HepG2 (cell line): ENCODE measurements around the gene RAB43. TPM values are rescaled to one million over a fixed set of nuclear protein-coding genes. Genes with fewer than 3 reads are reported as not detected.
A peak's percentile ranks its signal among the peaks of the same experiment; 100 is the strongest.

ENCODE experiments used
- AHR ChIP-seq: IDR thresholded peaks from 2 replicates; pipeline ENCODE4 v1.6.1; 2018; ENCODE audit warnings: missing genetic modification reagents, missing compliant biosample characterization
- ARID5B ChIP-seq: IDR thresholded peaks from 2 replicates; pipeline ENCODE4 v1.4.0; 2020; ENCODE audit warnings: mild to moderate bottlenecking, missing genetic modification reagents
- HHEX ChIP-seq: IDR thresholded peaks from 2 replicates; pipeline ENCODE4 v1.6.1; 2016; ENCODE audit warnings: control low read depth
- HIC2 ChIP-seq: sonication (generic); formaldehyde crosslinking; IDR thresholded peaks from 2 replicates; pipeline ENCODE4 v1.9.0; 2022; ENCODE audit warnings: low read depth, missing genetic modification reagents
- LCORL ChIP-seq, 2 experiments: fragments of 450-650 bp in 1 of 2; sonication (generic) in 1 of 2; formaldehyde crosslinking in 1 of 2; IDR thresholded peaks; 2 replicates each; pipeline versions ENCODE4 v1.5.0 to v1.6.1; 2017 to 2020; ENCODE audit warnings: antibody characterized with exemption in 1 of 2, missing genetic modification reagents in 1 of 2
- MYNN ChIP-seq: sonication (generic); formaldehyde crosslinking; IDR thresholded peaks from 2 replicates; pipeline ENCODE4 v1.4.0; 2020; ENCODE audit warnings: mild to moderate bottlenecking, low read depth, missing genetic modification reagents
- NR2F6 ChIP-seq, 2 experiments: IDR thresholded peaks; 2 replicates each; pipeline ENCODE4 v1.6.1; 2016; ENCODE audit warnings: antibody characterized with exemption in 1 of 2, mild to moderate bottlenecking in 1 of 2
- PBX3 ChIP-seq: sonication (generic); formaldehyde crosslinking; IDR thresholded peaks from 2 replicates; pipeline ENCODE4 v1.8.1; 2023; ENCODE audit warnings: missing genetic modification reagents, inconsistent platforms, borderline replicate concordance
- PLSCR1 ChIP-seq: sonication (generic); formaldehyde crosslinking; IDR thresholded peaks from 2 replicates; pipeline ENCODE4 v1.5.0; 2020; ENCODE audit warnings: missing genetic modification reagents, mild to moderate bottlenecking, borderline replicate concordance
- SKI ChIP-seq: fragments of 450-650 bp; IDR thresholded peaks from one replicate; pipeline ENCODE4 v1.6.1; 2018; ENCODE audit warnings: mild to moderate bottlenecking; ENCODE audit not compliant: partially characterized antibody
- SYNCRIP ChIP-seq: fragments of 200-400 bp; formaldehyde crosslinking; IDR thresholded peaks from 2 replicates; pipeline ENCODE4 v1.6.1; 2018; ENCODE audit warnings: mild to moderate bottlenecking, low read depth, low read length; ENCODE audit not compliant: insufficient read depth
- TCF7 ChIP-seq: sonication (generic); IDR thresholded peaks from 2 replicates; pipeline ENCODE4 v1.6.1; 2016; ENCODE audit warnings: antibody characterized with exemption, low read depth
- ZNF432 ChIP-seq: sonication (generic); formaldehyde crosslinking; IDR thresholded peaks from 2 replicates; pipeline ENCODE4 v1.5.0; 2020; ENCODE audit warnings: missing genetic modification reagents, mild to moderate bottlenecking, borderline replicate concordance
- ZNF510 ChIP-seq: sonication (generic); formaldehyde crosslinking; IDR thresholded peaks from 2 replicates; pipeline ENCODE4 v1.4.0; 2020; ENCODE audit warnings: low read depth, mild to moderate bottlenecking, missing genetic modification reagents
- ZNF563 ChIP-seq: sonication (generic); formaldehyde crosslinking; IDR thresholded peaks from 2 replicates; pipeline ENCODE4 v1.8.0; 2022; ENCODE audit warnings: mild to moderate bottlenecking, moderate library complexity, missing genetic modification reagents
- ZNF788 ChIP-seq: sonication (generic); formaldehyde crosslinking; IDR thresholded peaks from 2 replicates; pipeline ENCODE4 v1.5.0; 2020; ENCODE audit warnings: mild to moderate bottlenecking, missing genetic modification reagents, borderline replicate concordance
- ZXDC ChIP-seq: sonication (generic); formaldehyde crosslinking; IDR thresholded peaks from 2 replicates; pipeline ENCODE4 v1.5.0; 2020; ENCODE audit warnings: mild to moderate bottlenecking, missing genetic modification reagents
- polyA plus RNA-seq, 8 experiments: library from polyadenylated mRNA; depleted of rRNA in 3 of 8; stranded (reverse) in 7 of 8; unstranded in 1 of 8; fragments of >200 nt; fragmentation: Illumina TruSeq in 4 of 8; extraction: Trizol in 4 of 8; gene quantifications; 2 replicates each; pipeline versions ENCODE4 v1.2.1 to v1.2.3, GENCODE V29; 2011 to 2016; ENCODE audit warnings: low read depth in 4 of 8, missing spikeins in 1 of 8, mixed read lengths in 1 of 8; ENCODE audit not compliant: insufficient read depth in 1 of 8
- total RNA-seq, 5 experiments: library from RNA; depleted of rRNA; stranded (reverse); fragments of >200 nt; fragmentation: Illumina TruSeq; extraction: Trizol; gene quantifications; 2 replicates each; pipeline ENCODE4 v1.2.3, GENCODE V29; 2016; ENCODE audit warnings: low read depth in 1 of 5

RAB43 gene
- total and polyA plus RNA-seq, 2 of the 13 experiments (the other 11 are each of a cell fraction or from before 2014, with no cell fraction given): 11.8 to 18.4 TPM

- no peak for TF ChIP-seq ZNF432 (CRISPR knock-in tag)
- TF ChIP-seq ZNF788 (CRISPR knock-in tag): peak; percentile 42; the same call in 1 of the 2 replicates
- no peak for TF ChIP-seq ZXDC (CRISPR knock-in tag)
- no peak for TF ChIP-seq ZNF563 (CRISPR knock-in tag)
- no peak for TF ChIP-seq ZNF510 (CRISPR knock-in tag)
- peak; percentile 44 for TF ChIP-seq SKI
- peak; percentile 42 for TF ChIP-seq TCF7
- TF ChIP-seq SYNCRIP: no peak
- no peak for TF ChIP-seq AHR (CRISPR knock-in tag)
- TF ChIP-seq ARID5B (CRISPR knock-in tag): peak; percentile 68
- TF ChIP-seq LCORL (IDR thresholded peaks at IDR 0.05): no peak
- peak; percentile 55; the same call in 1 of the 2 replicates for TF ChIP-seq LCORL (CRISPR knock-in tag; IDR thresholded peaks at IDR 0.05)
- TF ChIP-seq HHEX: no peak
- no peak for TF ChIP-seq PLSCR1 (CRISPR knock-in tag)
- TF ChIP-seq MYNN (CRISPR knock-in tag): no peak
- TF ChIP-seq HIC2 (CRISPR knock-in tag): no peak
- no peak for TF ChIP-seq PBX3
- peak; percentile 68 for TF ChIP-seq NR2F6 (IDR thresholded peaks at IDR 0.05)
- TF ChIP-seq NR2F6 (CRISPR knock-in tag; IDR thresholded peaks at IDR 0.05): peak; percentile 72
Measured at GRCh38 chr3:129116482-129116946, 5.1 kb downstream of the RAB43 start (continued).
